HepG2 (cell line): ENCODE results near the gene RGS14. TPM values are rescaled to one million over a fixed set of nuclear protein-coding genes. Genes with fewer than 3 reads are reported as not detected.

Experiments used
- BCL6 ChIP-seq: IDR thresholded peaks from 2 replicates; pipeline ENCODE4 v1.6.1; 2016; ENCODE audit warnings: missing genetic modification reagents, missing compliant biosample characterization
- ETV5 ChIP-seq: IDR thresholded peaks from 2 replicates; pipeline ENCODE4 v1.6.1; 2018; ENCODE audit warnings: missing biosample characterization, missing genetic modification reagents, inconsistent platforms, borderline replicate concordance
- KDM1A ChIP-seq: IDR thresholded peaks from 2 replicates; pipeline ENCODE4 v1.6.1; 2016; ENCODE audit warnings: missing compliant biosample characterization
- KLF11 ChIP-seq: IDR thresholded peaks from 2 replicates; pipeline ENCODE4 v1.6.1; 2016; ENCODE audit warnings: missing compliant biosample characterization
- MLLT10 ChIP-seq: sonication (generic); formaldehyde crosslinking; IDR thresholded peaks from 2 replicates; pipeline ENCODE4 v1.4.0; 2020; ENCODE audit warnings: missing genetic modification reagents
- PREB ChIP-seq: sonication (generic); formaldehyde crosslinking; IDR thresholded peaks from 2 replicates; pipeline ENCODE4 v1.4.0; 2020; ENCODE audit warnings: missing genetic modification reagents
- ZBTB49 ChIP-seq: sonication (generic); formaldehyde crosslinking; IDR thresholded peaks from 2 replicates; pipeline ENCODE4 v1.4.0; 2020; ENCODE audit warnings: missing genetic modification reagents, borderline replicate concordance
- ZFY ChIP-seq: sonication (generic); formaldehyde crosslinking; IDR thresholded peaks from 2 replicates; pipeline ENCODE4 v1.4.0; 2020; ENCODE audit warnings: missing genetic modification reagents
- ZNF33A ChIP-seq: sonication (generic); formaldehyde crosslinking; IDR thresholded peaks from 2 replicates; pipeline ENCODE4 v1.5.1; 2020; ENCODE audit warnings: missing genetic modification reagents, mild to moderate bottlenecking, moderate library complexity, borderline replicate concordance
- ZNF441 ChIP-seq: sonication (generic); formaldehyde crosslinking; IDR thresholded peaks from 2 replicates; pipeline ENCODE4 v1.7.0; 2021; ENCODE audit warnings: missing genetic modification reagents, borderline replicate concordance
- ZNF451 ChIP-seq: sonication (generic); formaldehyde crosslinking; IDR thresholded peaks from 2 replicates; pipeline ENCODE4 v1.5.0; 2020; ENCODE audit warnings: mild to moderate bottlenecking, missing genetic modification reagents
- ZNF580 ChIP-seq: IDR thresholded peaks from 2 replicates; pipeline ENCODE4 v1.6.1; 2016; ENCODE audit warnings: low read depth, borderline replicate concordance
- ZNF609 ChIP-seq: sonication (generic); formaldehyde crosslinking; IDR thresholded peaks from 2 replicates; pipeline ENCODE4 v1.4.0; 2020; ENCODE audit warnings: mild to moderate bottlenecking, missing genetic modification reagents, borderline replicate concordance
- ZNF629 ChIP-seq: sonication (generic); formaldehyde crosslinking; conservative IDR thresholded peaks from 2 replicates; pipeline ENCODE4 v1.5.0; 2020; ENCODE audit warnings: missing genetic modification reagents
- polyA plus RNA-seq, 8 experiments: library from polyadenylated mRNA; depleted of rRNA in 3 of 8; stranded (reverse) in 7 of 8; unstranded in 1 of 8; fragments of >200 nt; fragmentation: Illumina TruSeq in 4 of 8; extraction: Trizol in 4 of 8; gene quantifications; 2 replicates each; pipeline versions ENCODE4 v1.2.1 to v1.2.3, GENCODE V29; 2011 to 2016; ENCODE audit warnings: low read depth in 4 of 8, missing spikeins in 1 of 8, mixed read lengths in 1 of 8; ENCODE audit not compliant: insufficient read depth in 1 of 8
- total RNA-seq, 5 experiments: library from RNA; depleted of rRNA; stranded (reverse); fragments of >200 nt; fragmentation: Illumina TruSeq; extraction: Trizol; gene quantifications; 2 replicates each; pipeline ENCODE4 v1.2.3, GENCODE V29; 2016; ENCODE audit warnings: low read depth in 1 of 5
- TF ChIP-seq, protein P1 (sequence below): fragments of 450-650 bp; IDR thresholded peaks from 2 replicates; pipeline ENCODE4 v1.6.1; 2016
- TF ChIP-seq, protein P2 (sequence below): sonication (generic); formaldehyde crosslinking; IDR thresholded peaks from 2 replicates; pipeline ENCODE4 v1.9.0; 2022; ENCODE audit warnings: missing genetic modification reagents, mild to moderate bottlenecking, borderline replicate concordance

The RGS14 gene
- total and polyA plus RNA-seq, 2 of the 13 experiments (the other 11 are each of a cell fraction or from before 2014, with no cell fraction given), result 11.1 to 17.2 TPM

DNA sequence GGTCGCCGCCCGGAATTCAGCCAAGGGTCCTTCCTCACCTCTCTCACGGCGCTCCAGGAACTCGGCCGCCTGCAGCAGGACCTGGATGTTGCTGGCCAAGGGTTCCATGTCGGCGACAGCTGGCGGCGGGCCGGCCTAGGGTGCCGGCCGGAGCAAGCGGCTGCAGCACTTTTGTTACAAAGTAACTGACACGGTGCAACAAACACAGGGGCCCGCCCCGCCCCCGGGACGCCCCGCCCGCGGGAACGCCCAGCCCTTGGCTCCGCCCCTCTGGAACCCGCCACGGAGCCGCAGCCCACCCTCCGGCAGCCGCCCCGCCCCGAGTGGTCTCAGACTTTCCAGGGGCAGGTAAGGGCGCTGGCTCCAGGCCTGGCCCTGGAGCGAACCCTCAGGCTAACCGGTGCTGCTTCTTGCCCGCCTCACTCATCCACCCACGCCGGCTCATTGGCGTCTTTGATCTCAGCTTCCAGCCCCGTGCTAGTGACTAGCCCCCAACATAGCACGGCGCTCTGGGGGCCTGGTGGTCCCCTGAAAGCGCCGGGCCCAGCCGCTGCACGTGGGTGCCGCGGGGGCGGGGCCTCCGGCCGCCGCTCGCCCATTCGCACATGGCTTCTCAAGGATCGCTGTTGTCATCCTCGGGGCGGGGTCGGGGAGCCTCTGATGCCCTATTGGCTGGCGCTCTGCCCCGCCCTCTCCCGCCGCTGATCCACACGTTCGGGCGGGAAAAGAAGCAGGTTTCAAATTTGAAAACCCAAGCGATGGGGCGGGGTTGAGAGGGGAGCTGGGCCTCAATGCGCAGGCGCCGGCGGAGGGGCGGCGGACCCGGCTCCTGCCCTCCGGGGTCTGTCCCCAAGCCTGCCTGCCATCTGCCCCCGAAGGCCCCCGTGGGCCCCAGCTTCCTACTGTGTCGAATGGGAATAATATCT, 45.7 kb upstream of the RGS14 start, which contains the start of gene MXD3 (continued):
- TF ChIP-seq ZNF580 (CRISPR knock-in tag) (no peak), ZNF441 (no peak), PREB (no peak), KLF11 (CRISPR knock-in tag) (0 out of 2 replicates have a peak, but pooled peaks have one; percentile 60), ZFY (peak; percentile 77; the same call in 1 of the 2 replicates), ZNF451 (CRISPR knock-in tag) (no peak), ZNF629 (CRISPR knock-in tag) (no peak), BCL6 (0 out of 2 replicates have a peak, but pooled peaks have one; percentile 17), ZNF33A (CRISPR knock-in tag) (no peak), ZBTB49 (no peak), ZNF609 (CRISPR knock-in tag) (0 out of 2 replicates have a peak, but pooled peaks have one; percentile 14), MLLT10 (CRISPR knock-in tag) (no peak), ETV5 (CRISPR knock-in tag) (peak; percentile 16; the same call in 1 of the 2 replicates), KDM1A (CRISPR knock-in tag) (no peak)
- TF ChIP-seq, protein P1, sequence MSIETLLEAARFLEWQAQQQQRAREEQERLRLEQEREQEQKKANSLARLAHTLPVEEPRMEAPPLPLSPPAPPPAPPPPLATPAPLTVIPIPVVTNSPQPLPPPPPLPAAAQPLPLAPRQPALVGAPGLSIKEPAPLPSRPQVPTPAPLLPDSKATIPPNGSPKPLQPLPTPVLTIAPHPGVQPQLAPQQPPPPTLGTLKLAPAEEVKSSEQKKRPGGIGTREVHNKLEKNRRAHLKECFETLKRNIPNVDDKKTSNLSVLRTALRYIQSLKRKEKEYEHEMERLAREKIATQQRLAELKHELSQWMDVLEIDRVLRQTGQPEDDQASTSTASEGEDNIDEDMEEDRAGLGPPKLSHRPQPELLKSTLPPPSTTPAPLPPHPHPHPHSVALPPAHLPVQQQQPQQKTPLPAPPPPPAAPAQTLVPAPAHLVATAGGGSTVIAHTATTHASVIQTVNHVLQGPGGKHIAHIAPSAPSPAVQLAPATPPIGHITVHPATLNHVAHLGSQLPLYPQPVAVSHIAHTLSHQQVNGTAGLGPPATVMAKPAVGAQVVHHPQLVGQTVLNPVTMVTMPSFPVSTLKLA, result peak; percentile 97
- TF ChIP-seq, protein P2, sequence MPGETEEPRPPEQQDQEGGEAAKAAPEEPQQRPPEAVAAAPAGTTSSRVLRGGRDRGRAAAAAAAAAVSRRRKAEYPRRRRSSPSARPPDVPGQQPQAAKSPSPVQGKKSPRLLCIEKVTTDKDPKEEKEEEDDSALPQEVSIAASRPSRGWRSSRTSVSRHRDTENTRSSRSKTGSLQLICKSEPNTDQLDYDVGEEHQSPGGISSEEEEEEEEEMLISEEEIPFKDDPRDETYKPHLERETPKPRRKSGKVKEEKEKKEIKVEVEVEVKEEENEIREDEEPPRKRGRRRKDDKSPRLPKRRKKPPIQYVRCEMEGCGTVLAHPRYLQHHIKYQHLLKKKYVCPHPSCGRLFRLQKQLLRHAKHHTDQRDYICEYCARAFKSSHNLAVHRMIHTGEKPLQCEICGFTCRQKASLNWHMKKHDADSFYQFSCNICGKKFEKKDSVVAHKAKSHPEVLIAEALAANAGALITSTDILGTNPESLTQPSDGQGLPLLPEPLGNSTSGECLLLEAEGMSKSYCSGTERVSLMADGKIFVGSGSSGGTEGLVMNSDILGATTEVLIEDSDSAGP (CRISPR knock-in tag), result peak; percentile 53; the same call in 1 of the 2 replicates
